Nephron (organoid): ENCODE measurements around the gene SLC2A9.

ENCODE experiments used
- H3K27ac Mint-ChIP-seq, 3 experiments: 2 replicates each; pipeline ENCODE4 v1.8.0; 2020; ENCODE audit warnings: mixed read lengths in 3 of 3, mild to moderate bottlenecking in 2 of 3, moderate library complexity in 1 of 3
- H3K27me3 Mint-ChIP-seq: 2 replicates; pipeline ENCODE4 v1.8.0; 2021; ENCODE audit warnings: low read depth, mild to moderate bottlenecking, moderate library complexity, mixed read lengths
- H3K36me3 Mint-ChIP-seq: 2 replicates; pipeline ENCODE4 v1.8.0; 2020; ENCODE audit warnings: low read depth, mixed read lengths
- H3K4me1 Mint-ChIP-seq: 2 replicates; pipeline ENCODE4 v1.8.0; 2020; ENCODE audit warnings: mixed read lengths
- H3K4me3 Mint-ChIP-seq, 3 experiments: 2 replicates each; pipeline ENCODE4 v1.8.0; 2020; ENCODE audit warnings: mild to moderate bottlenecking in 3 of 3, mixed read lengths in 3 of 3, moderate library complexity in 2 of 3
- H3K9me3 Mint-ChIP-seq: 2 replicates; pipeline ENCODE4 v1.8.0; 2020; ENCODE audit warnings: mixed read lengths
- TF ChIP-seq, protein P1 (sequence below), 3 experiments: fragments of 200-600 bp; sonication (generic); IDR thresholded peaks; one replicate each; pipeline ENCODE4 v1.5.0; 2021; ENCODE audit warnings: antibody characterized with exemption in 3 of 3; ENCODE audit not compliant: unreplicated experiment in 3 of 3

SLC2A9 gene

DNA sequence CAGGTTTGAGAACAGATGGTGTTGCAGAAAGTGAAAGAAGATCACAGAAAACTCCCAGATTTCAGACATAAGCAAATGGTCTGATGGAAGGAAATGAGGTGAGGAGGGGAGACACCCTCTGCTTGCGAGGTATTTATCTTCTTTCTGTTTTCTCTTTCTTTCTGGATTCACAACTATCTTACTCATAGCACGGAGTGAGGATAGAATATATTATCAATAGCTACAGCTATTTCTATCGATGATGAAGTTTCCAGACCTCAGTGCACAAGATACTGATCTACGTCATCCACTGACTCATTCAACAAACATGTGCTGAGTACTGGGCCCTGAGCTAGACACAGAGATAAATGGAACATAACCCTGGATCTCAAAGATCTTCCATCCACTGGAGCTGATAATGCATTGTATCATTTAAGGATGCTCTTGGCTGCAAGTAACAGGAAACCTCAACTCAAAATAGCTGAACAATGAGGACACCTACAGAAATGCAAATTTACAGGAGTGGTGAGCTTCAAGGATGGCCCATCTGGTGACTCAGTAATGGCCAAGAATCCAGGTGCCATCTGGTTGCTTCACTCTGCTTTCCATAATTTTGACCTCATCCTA lies 21.2 kb downstream of the SLC2A9 start:
- H3K9me3 Mint-ChIP-seq: peaks cover 2% of the 10 kb centered on the region
- TF ChIP-seq, protein P1, sequence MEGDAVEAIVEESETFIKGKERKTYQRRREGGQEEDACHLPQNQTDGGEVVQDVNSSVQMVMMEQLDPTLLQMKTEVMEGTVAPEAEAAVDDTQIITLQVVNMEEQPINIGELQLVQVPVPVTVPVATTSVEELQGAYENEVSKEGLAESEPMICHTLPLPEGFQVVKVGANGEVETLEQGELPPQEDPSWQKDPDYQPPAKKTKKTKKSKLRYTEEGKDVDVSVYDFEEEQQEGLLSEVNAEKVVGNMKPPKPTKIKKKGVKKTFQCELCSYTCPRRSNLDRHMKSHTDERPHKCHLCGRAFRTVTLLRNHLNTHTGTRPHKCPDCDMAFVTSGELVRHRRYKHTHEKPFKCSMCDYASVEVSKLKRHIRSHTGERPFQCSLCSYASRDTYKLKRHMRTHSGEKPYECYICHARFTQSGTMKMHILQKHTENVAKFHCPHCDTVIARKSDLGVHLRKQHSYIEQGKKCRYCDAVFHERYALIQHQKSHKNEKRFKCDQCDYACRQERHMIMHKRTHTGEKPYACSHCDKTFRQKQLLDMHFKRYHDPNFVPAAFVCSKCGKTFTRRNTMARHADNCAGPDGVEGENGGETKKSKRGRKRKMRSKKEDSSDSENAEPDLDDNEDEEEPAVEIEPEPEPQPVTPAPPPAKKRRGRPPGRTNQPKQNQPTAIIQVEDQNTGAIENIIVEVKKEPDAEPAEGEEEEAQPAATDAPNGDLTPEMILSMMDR (IDR thresholded peaks at IDR 0.05; ENCODE audit: unreplicated experiment in 3 of 3): no peak
- H3K36me3 Mint-ChIP-seq: no peaks in the 10 kb centered on the region
- H3K27ac Mint-ChIP-seq: no peak overlapping the region
- H3K27me3 Mint-ChIP-seq: peaks cover 8% of the 10 kb centered on the region
- H3K4me1 Mint-ChIP-seq: peaks cover 8% of the 10 kb centered on the region
- no peak overlapping the region for H3K4me3 Mint-ChIP-seq

DNA sequence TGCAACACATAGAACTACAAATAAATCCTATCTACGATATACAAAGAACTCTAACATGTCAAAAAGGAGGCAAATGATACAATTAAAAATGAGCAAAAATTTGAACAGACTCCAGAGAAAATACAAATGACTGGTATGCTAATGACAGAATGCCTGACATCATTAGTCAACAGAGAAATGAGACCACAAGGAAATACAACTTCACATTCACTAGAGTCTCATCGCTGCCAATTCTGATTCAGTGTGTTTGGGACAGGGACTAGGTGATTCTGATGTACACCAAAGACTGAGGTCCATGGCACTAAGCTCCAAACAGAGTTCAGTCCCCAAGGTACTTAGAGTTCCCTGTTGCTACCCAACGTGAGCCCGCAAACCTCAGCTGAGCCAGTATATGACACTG lies 23.4 kb downstream of the SLC2A9 start:
- Mint-ChIP-seq H3K27ac (no peak overlapping the region), H3K27me3 (peaks cover 8% of the 10 kb centered on the region)

DNA sequence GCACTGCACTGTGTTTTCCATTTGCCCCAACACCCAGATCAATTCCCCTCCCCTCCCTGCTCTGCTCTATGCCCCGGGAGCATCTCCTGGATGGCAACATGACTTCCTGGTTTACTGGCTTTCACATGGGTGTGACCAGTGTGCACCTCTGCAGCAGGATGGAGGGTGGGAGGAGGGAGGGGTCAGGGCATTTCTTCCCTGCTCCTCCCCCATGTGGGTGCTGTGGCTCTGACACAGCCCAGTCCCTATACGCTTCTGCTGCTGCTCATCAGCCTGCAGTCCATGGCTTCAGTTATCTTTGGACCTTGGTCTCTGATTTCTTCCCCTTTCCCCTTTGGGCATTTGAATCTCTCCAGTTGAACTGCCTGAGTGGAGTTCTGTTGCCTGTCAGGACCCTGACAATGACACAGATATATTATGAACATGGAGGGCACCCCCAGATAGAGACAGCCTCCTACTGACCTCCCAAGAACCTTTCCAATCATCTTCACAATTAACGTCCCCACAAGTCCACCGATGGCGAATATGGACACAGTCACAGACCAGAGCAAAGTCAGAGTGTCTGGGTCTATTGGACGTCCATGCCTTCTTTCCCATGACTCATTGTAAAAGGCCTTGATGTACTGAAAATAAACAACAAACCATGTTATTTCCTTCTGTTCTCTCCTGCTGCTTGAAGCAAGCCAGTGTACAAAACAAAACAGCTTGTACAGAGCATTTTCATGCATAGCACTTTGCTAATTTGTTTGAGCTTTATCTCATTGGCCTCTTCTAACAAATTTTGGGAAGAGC lies 24.8 kb downstream of the SLC2A9 start:
- Mint-ChIP-seq H3K27ac (no peak overlapping the region), H3K4me3 (no peak overlapping the region), H3K36me3 (no peaks in the 10 kb centered on the region), H3K4me1 (no peaks in the 10 kb centered on the region), H3K9me3 (peaks cover 2% of the 10 kb centered on the region), H3K27me3 (peaks cover 8% of the 10 kb centered on the region)
- TF ChIP-seq, protein P1 (IDR thresholded peaks at IDR 0.05; ENCODE audit: unreplicated experiment in 3 of 3): no peak

More for the DNA sequence above, 23.4 kb downstream of the SLC2A9 start:
- TF ChIP-seq, protein P1 (IDR thresholded peaks at IDR 0.05; ENCODE audit: unreplicated experiment in 3 of 3): no peak
- Mint-ChIP-seq H3K4me1 (peaks cover 5% of the 10 kb centered on the region), H3K4me3 (no peak overlapping the region), H3K9me3 (peaks cover 2% of the 10 kb centered on the region), H3K36me3 (no peaks in the 10 kb centered on the region)

DNA sequence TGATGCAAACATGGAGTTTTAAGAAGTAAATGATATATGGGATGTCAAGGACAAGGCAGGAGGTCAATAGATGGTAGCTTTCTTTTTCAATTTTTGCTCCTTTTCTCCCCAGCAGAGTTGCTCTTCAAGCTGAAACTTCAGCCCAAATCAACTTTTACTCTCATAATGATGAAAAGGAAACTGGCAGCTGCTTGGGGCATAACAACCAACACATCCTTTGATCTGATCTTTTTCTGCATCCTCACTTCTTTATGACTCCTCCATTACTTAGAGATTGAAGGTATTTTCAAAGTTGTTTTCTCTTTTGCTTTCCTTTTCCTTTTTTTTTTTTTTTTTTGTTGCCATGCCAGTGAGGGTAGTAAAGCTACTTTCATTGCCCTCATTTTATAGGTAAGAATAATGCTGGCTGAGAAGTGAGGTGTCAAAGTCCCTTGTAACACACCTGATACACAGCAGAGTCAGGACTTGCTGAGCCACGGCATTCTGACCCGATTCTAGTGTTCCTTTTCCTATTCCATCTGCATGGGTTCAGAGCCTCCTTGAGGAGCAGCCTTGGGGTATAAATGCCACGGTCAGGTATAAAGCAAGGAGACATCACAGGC lies 26.9 kb downstream of the SLC2A9 start:
- no peaks in the 10 kb centered on the region for H3K36me3 Mint-ChIP-seq

DNA sequence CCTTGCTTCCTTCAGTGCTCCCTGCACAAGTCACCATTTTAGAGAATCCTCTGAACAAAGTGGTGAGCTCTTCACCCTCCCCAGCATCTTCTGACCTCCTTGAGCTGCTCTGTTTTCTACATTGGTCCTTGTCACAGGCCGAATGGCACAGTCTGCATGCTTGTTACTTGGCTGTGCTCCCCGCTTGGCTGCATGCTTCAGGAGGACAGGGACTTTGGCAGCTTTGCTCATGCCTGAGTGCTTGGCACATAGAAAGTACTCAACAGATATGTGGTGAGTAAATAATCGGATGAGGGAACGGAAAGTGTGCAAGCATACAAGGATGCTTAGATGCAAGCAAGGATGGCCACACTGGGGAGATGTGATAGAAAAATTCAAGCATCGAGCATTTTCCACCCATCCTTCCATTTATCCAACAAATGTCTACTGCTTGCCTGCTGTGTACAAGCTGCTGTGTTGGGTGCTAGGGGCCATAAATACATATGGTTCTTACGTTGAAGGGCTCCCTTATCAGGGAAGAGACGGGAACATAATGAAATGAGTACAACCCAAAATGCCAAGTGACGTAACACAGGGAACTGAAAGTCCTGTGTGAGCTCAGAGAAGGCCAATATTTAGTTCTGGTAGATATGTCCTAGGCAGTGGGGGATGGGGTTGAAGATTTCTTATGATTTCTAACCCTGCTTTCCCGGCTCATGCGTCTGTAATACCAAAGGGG lies 31.2 kb downstream of the SLC2A9 start:
- H3K27ac Mint-ChIP-seq: no peak overlapping the region
- no peaks in the 10 kb centered on the region for H3K4me1 Mint-ChIP-seq
- no peak overlapping the region for H3K4me3 Mint-ChIP-seq
- no peaks in the 10 kb centered on the region for H3K36me3 Mint-ChIP-seq
- TF ChIP-seq, protein P1 (IDR thresholded peaks at IDR 0.05; ENCODE audit: unreplicated experiment in 3 of 3): no peak
- H3K27me3 Mint-ChIP-seq: no peaks in the 10 kb centered on the region
- H3K9me3 Mint-ChIP-seq: peaks cover 5% of the 10 kb centered on the region

More for the DNA sequence above, 26.9 kb downstream of the SLC2A9 start:
- TF ChIP-seq, protein P1 (IDR thresholded peaks at IDR 0.05; ENCODE audit: unreplicated experiment in 3 of 3): no peak
- H3K4me3 Mint-ChIP-seq: no peak overlapping the region
- H3K27ac Mint-ChIP-seq: no peak overlapping the region
- peaks cover 3% of the 10 kb centered on the region for H3K9me3 Mint-ChIP-seq
- no peaks in the 10 kb centered on the region for H3K4me1 Mint-ChIP-seq
- H3K27me3 Mint-ChIP-seq: peaks cover 8% of the 10 kb centered on the region
